IPS DF 6.9 (cell line): Measurements from ENCODE around the gene PPA2.

Experiments used
- DNase-seq: peaks from one replicate; pipeline ENCODE4 v3.0.0-alpha.2; 2013; ENCODE audit warnings: low read depth, low spot score
- H3K27ac ChIP-seq: one replicate; pipeline ENCODE4 v1.5.1; 2013; ENCODE audit warnings: low read length, control low read depth
- H3K27me3 ChIP-seq: 2 replicates; pipeline ENCODE4 v1.6.1; 2013; ENCODE audit warnings: mild to moderate bottlenecking, low read length; ENCODE audit not compliant: control insufficient read depth, insufficient read depth
- H3K36me3 ChIP-seq: 2 replicates; pipeline ENCODE4 v1.6.1; 2013; ENCODE audit warnings: low read length; ENCODE audit not compliant: control insufficient read depth, insufficient read depth
- H3K4me1 ChIP-seq: 2 replicates; pipeline ENCODE4 v1.6.1; 2013; ENCODE audit warnings: low read length; ENCODE audit not compliant: control insufficient read depth, insufficient read depth
- H3K4me3 ChIP-seq: 2 replicates; pipeline ENCODE4 v1.5.1; 2013; ENCODE audit warnings: mild to moderate bottlenecking, low read length
- H3K9me3 ChIP-seq: 2 replicates; pipeline ENCODE4 v1.6.1; 2013; ENCODE audit warnings: low read length, inconsistent platforms; ENCODE audit not compliant: control insufficient read depth, insufficient read depth
- WGBS: extraction: QIAGEN DNeasy Blood & Tissue Kit; methylation state at CpG from one replicate; pipeline ENCODE4 v1.1.7; 2013; ENCODE audit warnings: mixed read lengths, missing lambda C conversion rate; ENCODE audit not compliant: insufficient read length, insufficient coverage; 5-methylcytosine and 5-hydroxymethylcytosine counted together

PPA2 gene

DNA sequence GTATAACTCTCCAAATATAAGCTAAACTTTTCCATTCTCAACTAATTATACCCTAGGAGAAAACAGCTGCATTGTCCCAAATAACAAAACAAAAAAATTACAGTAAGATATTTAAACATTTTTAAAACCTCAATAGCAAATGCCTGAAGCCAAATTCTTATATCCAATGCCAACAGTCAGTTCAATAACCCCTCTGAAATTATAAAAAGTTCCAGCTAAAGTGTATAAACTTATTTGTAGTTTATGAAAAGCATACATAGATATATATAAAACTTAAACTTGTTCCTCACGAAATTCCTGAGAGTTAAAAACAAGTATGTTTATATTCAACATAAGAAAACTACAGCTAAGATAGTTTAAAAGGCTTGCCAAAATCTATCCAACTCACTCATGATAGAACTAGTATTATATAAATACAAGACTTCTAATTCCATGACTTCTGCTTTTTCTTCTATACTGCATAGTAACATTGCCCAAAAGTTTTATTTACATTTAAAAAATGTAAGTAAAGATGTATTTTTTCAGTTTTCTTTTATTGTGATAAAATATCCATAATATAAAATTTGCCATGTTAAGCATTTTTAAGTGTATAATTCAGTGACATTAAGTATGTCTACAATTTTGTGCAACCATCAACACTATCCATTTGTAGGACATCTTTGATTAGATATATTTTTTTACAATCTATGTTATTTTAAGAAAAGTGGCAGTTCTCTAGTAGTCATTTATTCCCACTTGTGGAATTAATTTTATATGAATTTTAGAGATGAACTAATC, 72.8 kb downstream of the PPA2 start:
- Histone ChIP-seq H3K4me1 (no peaks in the 10 kb centered on the region), H3K27me3 (no peaks in the 10 kb centered on the region), H3K36me3 (no peaks in the 10 kb centered on the region), H3K27ac (no peak overlapping the region), H3K4me3 (no peak overlapping the region), H3K9me3 (no peaks in the 10 kb centered on the region)
- no peak for DNase-seq
- no CpG with 5 or more reads among the region's 1 CpG for WGBS

DNA sequence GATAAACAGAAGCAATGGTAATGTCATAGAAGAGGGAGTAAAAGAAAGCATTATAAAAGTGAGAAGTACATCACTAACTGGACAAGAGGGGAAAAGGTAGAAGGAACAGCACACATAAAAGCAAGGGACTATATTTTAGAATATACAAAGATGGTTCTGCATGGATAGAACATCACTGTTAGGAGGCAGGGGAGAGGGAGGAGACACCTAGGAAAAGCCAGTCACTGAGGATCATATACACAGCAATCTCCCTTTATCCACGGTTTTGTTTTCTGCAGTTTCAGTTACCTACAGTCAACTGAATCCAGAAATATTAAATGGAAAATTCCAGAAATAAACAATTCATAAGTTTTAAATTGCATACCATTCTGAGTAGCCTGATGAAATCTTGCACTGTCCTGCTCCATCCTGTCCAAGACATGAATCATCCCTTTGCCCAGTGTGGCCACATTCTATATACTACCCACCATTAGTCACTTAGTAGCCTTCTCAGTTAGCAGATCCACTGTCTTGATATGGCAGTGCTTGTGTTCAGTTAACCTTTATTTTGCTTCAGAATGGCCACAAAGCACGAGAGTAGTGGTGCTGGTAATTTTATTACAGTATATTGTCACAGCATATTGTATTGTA, 74.2 kb downstream of the PPA2 start:
- Histone ChIP-seq H3K27ac (no peak overlapping the region), H3K27me3 (no peaks in the 10 kb centered on the region), H3K36me3 (no peaks in the 10 kb centered on the region), H3K9me3 (no peaks in the 10 kb centered on the region), H3K4me3 (no peak overlapping the region), H3K4me1 (no peaks in the 10 kb centered on the region)
- no CpG with 5 or more reads among the region's 2 CpGs for whole genome bisulfite sequencing
- no peak for DNase-seq

DNA sequence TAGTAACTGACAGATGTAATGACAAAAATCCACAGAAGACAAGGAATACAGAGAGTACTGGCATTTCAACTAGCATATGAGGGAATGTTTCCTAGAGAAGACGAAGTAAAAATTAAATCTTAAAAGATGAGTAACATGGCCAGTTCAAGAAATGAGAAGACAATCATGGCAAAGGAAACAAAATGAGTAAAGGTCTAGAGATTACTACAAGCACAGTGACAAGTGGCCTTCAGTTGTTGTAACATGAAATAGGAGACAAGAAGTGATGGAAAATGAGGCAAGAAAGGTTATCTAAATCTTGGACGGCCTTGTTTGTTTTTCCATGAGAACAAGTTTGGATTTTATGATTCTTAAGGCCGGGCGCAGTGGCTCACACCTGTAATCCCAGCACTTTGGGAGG, 81.0 kb downstream of the PPA2 start:
- DNase-seq, result no peak
- Histone ChIP-seq H3K9me3 (no peaks in the 10 kb centered on the region), H3K27ac (no peak overlapping the region), H3K4me3 (no peak overlapping the region), H3K36me3 (no peaks in the 10 kb centered on the region), H3K27me3 (no peaks in the 10 kb centered on the region), H3K4me1 (no peaks in the 10 kb centered on the region)
- WGBS, result no CpG with 5 or more reads among the region's 4 CpGs

DNA sequence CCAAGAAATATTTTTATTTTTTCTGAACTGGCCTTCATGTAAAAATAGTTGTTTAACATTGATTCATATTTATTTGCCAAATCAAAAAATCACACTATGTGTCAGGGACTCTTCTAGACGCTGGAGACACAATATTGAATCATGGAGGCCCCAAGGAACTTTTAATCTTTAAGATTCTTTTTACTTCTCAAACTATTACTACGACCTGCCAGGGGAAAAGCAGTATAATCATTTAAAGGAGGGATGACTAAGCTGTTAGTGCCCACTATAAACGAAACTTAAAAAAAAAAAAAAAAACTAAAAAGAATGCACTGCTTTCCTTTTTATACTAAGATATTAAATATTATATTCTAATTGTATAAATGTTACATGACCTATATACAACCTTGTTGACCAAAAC, 84.7 kb downstream of the PPA2 start:
- no peak overlapping the region for H3K4me3 ChIP-seq
- WGBS, result no CpG with 5 or more reads among the region's 3 CpGs
- no peak overlapping the region for H3K27ac ChIP-seq
- no peak for DNase-seq
- H3K36me3 ChIP-seq, result no peaks in the 10 kb centered on the region
- no peaks in the 10 kb centered on the region for H3K9me3 ChIP-seq
- no peaks in the 10 kb centered on the region for H3K4me1 ChIP-seq
- H3K27me3 ChIP-seq, result no peaks in the 10 kb centered on the region

DNA sequence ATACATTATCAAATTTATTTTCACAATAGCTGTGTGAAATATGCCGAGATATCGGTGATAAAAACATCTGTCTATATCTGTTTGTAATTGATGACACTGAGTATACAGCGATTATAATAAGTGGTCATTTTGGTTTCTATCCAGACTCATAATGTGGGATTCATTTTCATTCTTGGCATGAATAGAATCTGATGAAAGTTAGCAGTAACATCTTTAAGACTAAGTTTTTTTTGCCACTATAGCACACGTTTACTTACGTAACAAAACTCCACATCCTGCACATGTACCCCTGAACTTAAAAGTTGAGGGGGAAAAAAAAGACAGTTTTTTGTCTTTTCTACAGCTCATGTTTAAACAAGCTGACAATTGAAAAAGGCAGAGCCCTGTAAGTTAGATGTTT, 86.4 kb downstream of the PPA2 start:
- no peaks in the 10 kb centered on the region for H3K4me1 ChIP-seq
- no peaks in the 10 kb centered on the region for H3K36me3 ChIP-seq
- no peaks in the 10 kb centered on the region for H3K9me3 ChIP-seq
- H3K4me3 ChIP-seq, result no peak overlapping the region
- no peak for DNase-seq
- H3K27ac ChIP-seq, result no peak overlapping the region
- no peaks in the 10 kb centered on the region for H3K27me3 ChIP-seq
- no CpG with 5 or more reads among the region's 5 CpGs for WGBS

DNA sequence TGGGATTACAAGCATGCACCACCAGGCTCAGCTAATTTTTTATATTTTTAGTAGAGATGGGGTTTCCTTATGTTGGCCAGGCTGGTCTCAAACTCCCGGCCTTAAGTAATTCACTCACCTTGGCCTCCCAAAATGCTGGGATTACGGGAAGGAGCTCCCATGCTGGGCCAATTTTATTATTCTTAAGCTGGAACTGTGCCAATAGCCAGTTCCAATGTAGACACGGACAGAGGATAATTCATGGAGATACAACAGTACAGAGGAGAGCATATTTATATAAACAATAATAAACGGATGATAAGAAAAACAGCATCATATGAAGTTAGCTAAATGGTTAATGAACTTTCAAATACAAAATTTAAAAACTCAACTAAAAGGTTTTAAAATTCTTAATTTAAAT, 87.8 kb downstream of the PPA2 start:
- no peaks in the 10 kb centered on the region for H3K9me3 ChIP-seq
- WGBS, result no CpG with 5 or more reads among the region's 4 CpGs
- no peak overlapping the region for H3K27ac ChIP-seq
- DNase-seq, result no peak
- no peaks in the 10 kb centered on the region for H3K4me1 ChIP-seq
- no peaks in the 10 kb centered on the region for H3K36me3 ChIP-seq
- no peaks in the 10 kb centered on the region for H3K27me3 ChIP-seq
- no peak overlapping the region for H3K4me3 ChIP-seq

DNA sequence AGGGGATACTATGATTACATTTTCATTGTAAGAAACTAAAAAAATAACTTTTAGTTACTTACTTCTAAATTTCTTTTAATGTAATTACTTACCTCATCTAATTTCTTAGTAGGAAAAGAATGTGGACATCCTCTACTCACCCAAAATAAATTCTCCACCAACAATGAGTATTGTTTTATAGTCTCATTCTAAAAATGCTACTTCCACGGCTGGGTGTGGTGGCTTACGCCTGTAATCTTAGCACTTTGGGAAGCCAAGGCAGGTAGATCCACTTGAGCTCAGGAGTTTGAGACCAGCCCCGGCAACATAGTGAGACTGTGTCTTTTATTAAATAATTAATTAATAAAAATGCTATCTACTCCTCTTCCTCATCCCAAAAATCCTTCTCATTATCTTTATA, 99.8 kb downstream of the PPA2 start:
- Histone ChIP-seq H3K4me1 (no peaks in the 10 kb centered on the region), H3K36me3 (no peaks in the 10 kb centered on the region), H3K9me3 (no peaks in the 10 kb centered on the region), H3K27me3 (no peaks in the 10 kb centered on the region), H3K4me3 (no peak overlapping the region), H3K27ac (no peak overlapping the region)
- no peak for DNase-seq
- no CpG with 5 or more reads among the region's 3 CpGs for WGBS

DNA sequence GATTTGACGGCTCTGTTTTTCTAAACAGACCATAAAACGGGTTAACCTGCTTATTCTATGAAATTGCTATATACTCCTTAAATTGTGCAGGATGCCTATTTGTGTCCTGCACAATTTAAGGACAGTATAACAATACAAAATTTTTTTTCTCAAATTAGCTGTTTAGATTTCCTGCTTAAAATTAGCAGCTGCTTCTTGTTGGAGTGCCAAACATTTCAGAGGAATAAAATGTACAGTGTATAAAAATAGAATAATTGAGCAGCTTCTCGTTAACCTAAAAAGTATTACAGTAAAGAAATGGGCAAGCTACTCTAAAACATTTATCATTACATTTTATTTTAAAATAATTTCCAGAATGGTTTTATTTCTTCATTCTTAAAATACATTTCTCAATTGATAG, 100.5 kb downstream of the PPA2 start:
- no peak overlapping the region for H3K4me3 ChIP-seq
- no peaks in the 10 kb centered on the region for H3K4me1 ChIP-seq
- no peaks in the 10 kb centered on the region for H3K27me3 ChIP-seq
- no peaks in the 10 kb centered on the region for H3K9me3 ChIP-seq
- no peaks in the 10 kb centered on the region for H3K36me3 ChIP-seq
- WGBS, result no CpG with 5 or more reads among the region's 3 CpGs
- DNase-seq, result no peak
- no peak overlapping the region for H3K27ac ChIP-seq

DNA sequence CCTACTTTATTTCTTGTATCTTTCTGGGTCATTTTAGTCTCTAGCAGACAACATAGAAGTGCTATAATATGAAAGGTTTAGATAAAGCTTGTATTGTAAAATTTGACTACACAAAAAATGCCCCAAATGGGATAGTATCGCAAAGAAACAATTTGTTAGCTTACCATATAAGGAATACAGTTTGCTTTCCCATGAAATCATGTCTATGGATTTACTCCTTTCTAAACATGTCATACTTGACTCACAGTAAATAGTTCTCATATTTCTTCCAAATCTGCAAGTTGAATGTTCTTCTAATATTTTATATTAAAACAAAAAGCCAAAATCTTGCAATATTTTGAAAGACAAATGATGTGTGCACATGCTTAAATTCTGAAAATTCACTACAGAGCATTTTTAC, 103.9 kb downstream of the PPA2 start:
- H3K36me3 ChIP-seq, result 0 out of 2 replicates have a peak, but pooled peaks cover 4% of the 10 kb centered on the region
- no peaks in the 10 kb centered on the region for H3K27me3 ChIP-seq
- no peaks in the 10 kb centered on the region for H3K4me1 ChIP-seq
- no peak overlapping the region for H3K4me3 ChIP-seq
- no peak for DNase-seq
- no peaks in the 10 kb centered on the region for H3K9me3 ChIP-seq
- H3K27ac ChIP-seq, result no peak overlapping the region
- no CpG with 5 or more reads among the region's 1 CpG for WGBS

DNA sequence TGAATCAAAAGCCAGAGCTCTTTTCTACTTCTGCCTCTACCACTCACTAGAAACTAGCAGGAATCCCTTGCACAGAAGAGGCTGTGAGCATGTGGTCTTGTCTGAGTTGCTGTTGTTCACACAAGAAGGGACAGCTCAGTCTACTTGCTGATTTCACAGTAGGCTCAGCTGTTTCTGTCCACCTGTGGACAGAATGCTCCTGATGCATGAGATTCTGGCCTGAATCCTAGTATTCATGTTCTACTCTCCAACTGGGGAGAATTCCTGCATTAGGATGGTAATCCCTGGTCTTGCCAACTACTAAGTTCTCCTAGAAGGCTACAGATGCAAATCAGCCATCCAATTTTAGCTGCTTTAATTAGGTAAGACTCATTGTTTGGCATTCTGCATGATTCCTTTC, 112.8 kb downstream of the PPA2 start:
- H3K36me3 ChIP-seq, result 0 out of 2 replicates have a peak, but pooled peaks cover 4% of the 10 kb centered on the region
- H3K4me1 ChIP-seq, result no peaks in the 10 kb centered on the region
- no peak overlapping the region for H3K27ac ChIP-seq
- no peak for DNase-seq
- H3K4me3 ChIP-seq, result no peak overlapping the region
- no peaks in the 10 kb centered on the region for H3K9me3 ChIP-seq
- H3K27me3 ChIP-seq, result no peaks in the 10 kb centered on the region
